HG02642 (cell line): ENCODE results near the gene LLGL2.
"Not testable (repeated sequence)": the region's sequence is repeated elsewhere in the genome, so short reads cannot be mapped to it uniquely, and the experiment has no call there.

Experiments
- ATAC-seq: cut with Tn5 transposase; IDR thresholded peaks from one replicate; pipeline ENCODE4 v1.9.1; 2021; ENCODE audit warnings: mild to moderate bottlenecking; ENCODE audit not compliant: unreplicated experiment, poor library complexity

The LLGL2 gene

GRCh38 chr17:75565618-75566017 is 40.1 kb downstream of the LLGL2 start:
- ATAC-seq: no peak

- ATAC-seq: no peak
Measured at GRCh38 chr17:75566416-75566815, 40.9 kb downstream of the LLGL2 start.

- ATAC-seq: no peak
Measured at GRCh38 chr17:75566834-75567233, 41.3 kb downstream of the LLGL2 start.

GRCh38 chr17:75568412-75569255 is 43.1 kb downstream of the LLGL2 start:
- no peak for ATAC-seq

- ATAC-seq: no peak
Measured at GRCh38 chr17:75570034-75570676, 44.7 kb downstream of the LLGL2 start.

- no peak for ATAC-seq
Measured at GRCh38 chr17:75570772-75571171, 45.3 kb downstream of the LLGL2 start.

- ATAC-seq: peak; percentile 63
Measured at GRCh38 chr17:75571197-75571884, 45.8 kb downstream of the LLGL2 start.

GRCh38 chr17:75571885-75572215 is 46.4 kb downstream of the LLGL2 start:
- no peak for ATAC-seq

- ATAC-seq: no peak
Measured at GRCh38 chr17:75572713-75573539, 47.4 kb downstream of the LLGL2 start.

GRCh38 chr17:75573540-75573957 is 48.1 kb downstream of the LLGL2 start:
- no peak for ATAC-seq

- ATAC-seq: no peak
Measured at GRCh38 chr17:75573994-75574393, 48.5 kb downstream of the LLGL2 start.

- ATAC-seq: no peak
Measured at GRCh38 chr17:75574404-75575036, 49.0 kb downstream of the LLGL2 start.

- ATAC-seq: no peak
Measured at GRCh38 chr17:75575197-75575596, 49.7 kb downstream of the LLGL2 start.

GRCh38 chr17:75575728-75576127 is 50.2 kb downstream of the LLGL2 start:
- no peak for ATAC-seq

- no peak for ATAC-seq
Measured at GRCh38 chr17:75576661-75577060, 51.2 kb downstream of the LLGL2 start.

GRCh38 chr17:75581121-75581725 is 55.7 kb downstream of the LLGL2 start:
- not testable (repeated sequence) for ATAC-seq

- ATAC-seq: not testable (repeated sequence)
Measured at GRCh38 chr17:75583197-75583596, 57.7 kb downstream of the LLGL2 start.

GRCh38 chr17:75584849-75585175 is 59.3 kb downstream of the LLGL2 start:
- ATAC-seq: no peak

- ATAC-seq: peak; percentile 20
Measured at GRCh38 chr17:75587675-75588595, 62.4 kb downstream of the LLGL2 start, which contains the start of gene MYO15B. TSS of gene MYO15B (plus strand) at chr17:75587800. CDS start at chr17:75588058, 258 bp downstream.
